Measurements from ENCODE around the gene LHCGR. TPM values are rescaled to one million over a fixed set of nuclear protein-coding genes. Genes with fewer than 3 reads are reported as not detected.

The LHCGR gene
- total RNA-seq, 2 donors from 2014 or later, result not detected

DNA sequence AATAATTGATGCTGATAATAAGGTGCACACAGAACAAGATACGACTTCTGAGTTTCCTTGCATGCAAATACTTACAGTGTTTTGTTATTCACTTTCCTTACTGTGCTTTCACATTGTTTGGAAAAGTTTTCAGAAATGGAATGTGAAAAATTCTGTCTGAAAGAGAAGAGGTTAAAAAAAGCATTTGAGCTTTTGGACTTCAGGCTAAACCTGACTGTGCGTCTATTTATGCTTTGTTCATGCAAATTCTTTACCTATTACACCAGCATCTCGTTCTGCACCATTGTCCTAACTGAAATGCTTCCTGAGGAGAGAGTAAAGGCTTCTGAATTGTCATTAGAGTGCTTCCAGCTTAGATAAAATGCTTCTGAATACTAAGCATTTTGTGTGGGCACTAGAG, 61.4 kb downstream of the LHCGR start:
- DNase-seq (ENCODE audit: low spot score in 2 of 2) (no peak), ATAC-seq (no peak)
- Mint-ChIP-seq H3K27ac (no peak overlapping the region), H3K36me3 (no peaks in the 10 kb centered on the region), H3K9me3 (peaks cover 0 to 4% of the 10 kb centered on the region in 2 donors)

- no peaks in the 10 kb centered on the region for H3K36me3 Mint-ChIP-seq
- no peak for ATAC-seq
- no peak overlapping the region for H3K27ac Mint-ChIP-seq
- DNase-seq (ENCODE audit: low spot score in 2 of 2), result no peak
- H3K9me3 Mint-ChIP-seq, result peaks cover 0 to 4% of the 10 kb centered on the region in 2 donors
Measured at GRCh38 chr2:48693645-48694044, 61.9 kb downstream of the LHCGR start.

DNA sequence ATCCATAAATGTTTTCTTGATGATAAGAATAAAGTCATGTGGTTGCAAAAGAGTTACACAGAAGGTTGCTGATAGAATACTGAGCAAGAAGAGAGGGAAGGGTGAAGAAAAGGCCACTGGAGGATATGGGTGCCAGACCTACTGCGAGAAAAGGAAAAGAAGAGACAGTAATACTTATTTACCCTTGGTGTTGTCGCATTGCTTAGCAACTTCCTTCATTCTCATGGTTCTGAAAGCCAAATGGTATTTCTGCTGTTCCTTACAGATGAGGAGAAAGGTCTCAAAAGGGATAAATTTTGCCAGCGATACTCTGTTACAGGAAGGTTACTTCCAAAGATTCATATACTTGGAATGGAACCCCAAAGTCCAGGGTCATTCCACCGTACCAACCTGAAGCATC, 62.5 kb downstream of the LHCGR start:
- ATAC-seq, result no peak

GRCh38 chr2:48691935-48692691, 63.4 kb downstream of the LHCGR start:
- H3K9me3 Mint-ChIP-seq, result peaks cover 0 to 3% of the 10 kb centered on the region in 2 donors
- no peak overlapping the region for H3K27ac Mint-ChIP-seq
- no peaks in the 10 kb centered on the region for H3K36me3 Mint-ChIP-seq
- DNase-seq (ENCODE audit: low spot score in 2 of 2) (no peak), ATAC-seq (no peak)

More for the DNA sequence above, 62.5 kb downstream of the LHCGR start:
- Mint-ChIP-seq H3K27ac (no peak overlapping the region), H3K36me3 (no peaks in the 10 kb centered on the region), H3K9me3 (peaks cover 0 to 4% of the 10 kb centered on the region in 2 donors)
- DNase-seq (ENCODE audit: low spot score in 2 of 2), result no peak

- DNase-seq (ENCODE audit: low spot score in 2 of 2), result no peak
- ATAC-seq, result no peak
- H3K27ac Mint-ChIP-seq, result no peak overlapping the region
- no peaks in the 10 kb centered on the region for H3K36me3 Mint-ChIP-seq
- no peaks in the 10 kb centered on the region for H3K9me3 Mint-ChIP-seq
Measured at GRCh38 chr2:48685126-48685525, 70.4 kb downstream of the LHCGR start.

- DNase-seq (ENCODE audit: low spot score in 2 of 2) (no peak), ATAC-seq (no peak)
- H3K9me3 Mint-ChIP-seq, result no peaks in the 10 kb centered on the region
- H3K36me3 Mint-ChIP-seq, result no peaks in the 10 kb centered on the region
- H3K27ac Mint-ChIP-seq, result no peak overlapping the region
Measured at GRCh38 chr2:48677450-48677849, 78.1 kb downstream of the LHCGR start.

DNA sequence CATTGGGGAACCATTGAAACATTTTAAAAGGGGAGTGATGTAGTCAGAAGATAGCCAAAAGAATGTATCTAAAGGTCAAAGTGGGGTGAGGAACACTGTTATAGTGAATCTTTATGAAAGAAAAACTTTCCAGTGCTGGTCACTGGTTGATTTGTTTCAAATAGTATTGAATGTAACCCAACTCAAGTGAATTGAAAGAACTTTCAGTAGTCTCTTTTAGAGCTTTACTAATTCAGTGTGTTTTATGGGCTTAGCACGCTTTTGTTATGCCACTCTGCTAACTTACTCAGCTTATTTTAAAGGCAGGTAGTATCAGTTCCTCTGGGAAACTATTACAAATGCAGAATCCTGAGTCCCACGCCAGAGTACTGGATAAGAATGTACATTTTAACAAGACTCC, 80.6 kb downstream of the LHCGR start:
- Mint-ChIP-seq H3K27ac (no peak overlapping the region), H3K9me3 (no peaks in the 10 kb centered on the region), H3K36me3 (no peaks in the 10 kb centered on the region)
- ATAC-seq (no peak), DNase-seq (ENCODE audit: low spot score in 2 of 2) (no peak)

DNA sequence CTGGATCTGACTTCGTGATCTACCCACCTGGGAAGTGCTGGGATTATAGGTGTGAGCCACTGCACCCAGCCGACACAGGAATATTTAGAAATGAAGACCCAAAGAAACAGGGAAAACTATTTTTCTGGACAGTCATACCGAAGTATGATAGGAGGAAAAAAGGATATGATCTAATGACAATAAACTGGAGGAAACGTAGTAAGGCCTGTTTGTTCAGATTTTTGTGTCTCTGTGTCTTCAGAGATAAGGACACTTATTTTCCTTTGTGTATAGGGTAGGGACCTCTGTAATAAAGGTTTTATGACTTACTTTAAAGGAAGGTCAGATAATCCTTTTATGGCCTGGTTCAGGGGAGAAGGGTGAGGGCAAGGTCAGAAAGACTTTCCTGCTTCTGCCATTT, 81.9 kb downstream of the LHCGR start:
- Mint-ChIP-seq H3K27ac (no peak overlapping the region), H3K36me3 (no peaks in the 10 kb centered on the region), H3K9me3 (no peaks in the 10 kb centered on the region)
- DNase-seq (ENCODE audit: low spot score in 2 of 2) (no peak), ATAC-seq (no peak)

- DNase-seq (ENCODE audit: low spot score in 2 of 2) (no peak), ATAC-seq (no peak)
- H3K36me3 Mint-ChIP-seq, result peaks cover 0 to 4% of the 10 kb centered on the region in 2 donors
- H3K27ac Mint-ChIP-seq, result no peak overlapping the region
- H3K9me3 Mint-ChIP-seq, result no peaks in the 10 kb centered on the region
Measured at GRCh38 chr2:48668992-48669391, 86.5 kb downstream of the LHCGR start.

DNA sequence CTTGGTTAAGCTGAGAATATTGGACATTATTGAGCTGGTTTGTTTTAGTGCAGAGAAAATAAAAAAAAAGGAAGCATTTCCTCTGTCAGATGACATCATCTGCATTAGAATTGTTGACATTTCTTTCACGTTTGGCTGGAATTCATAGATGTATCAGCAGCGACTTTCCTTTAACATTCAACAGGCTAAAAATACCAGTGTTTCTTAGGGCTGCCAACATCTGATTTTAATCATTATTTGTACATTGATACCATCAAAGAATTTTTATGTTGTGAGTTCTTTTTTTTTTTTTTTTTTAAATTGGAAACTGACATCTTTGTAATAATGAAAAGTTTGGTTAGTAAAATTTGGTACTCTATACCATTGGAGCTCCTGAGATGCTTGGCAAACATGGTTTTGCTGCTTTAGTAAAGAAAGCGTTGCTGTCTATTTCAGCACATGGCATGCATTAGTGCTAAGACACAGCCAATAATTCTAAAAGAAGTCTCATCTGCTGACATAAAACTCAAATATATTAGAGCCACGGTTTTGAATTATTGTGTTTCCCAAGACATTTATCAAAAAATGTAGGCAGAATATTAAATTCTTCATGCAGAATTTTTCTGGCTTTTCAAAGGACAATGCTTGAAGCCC, 104.2 kb downstream of the LHCGR start:
- no peak for ATAC-seq
- DNase-seq (ENCODE audit: low spot score in 2 of 2), result no peak
- H3K27ac Mint-ChIP-seq, result no peak overlapping the region
- H3K36me3 Mint-ChIP-seq, result no peaks in the 10 kb centered on the region
- H3K9me3 Mint-ChIP-seq, result no peaks in the 10 kb centered on the region

DNA sequence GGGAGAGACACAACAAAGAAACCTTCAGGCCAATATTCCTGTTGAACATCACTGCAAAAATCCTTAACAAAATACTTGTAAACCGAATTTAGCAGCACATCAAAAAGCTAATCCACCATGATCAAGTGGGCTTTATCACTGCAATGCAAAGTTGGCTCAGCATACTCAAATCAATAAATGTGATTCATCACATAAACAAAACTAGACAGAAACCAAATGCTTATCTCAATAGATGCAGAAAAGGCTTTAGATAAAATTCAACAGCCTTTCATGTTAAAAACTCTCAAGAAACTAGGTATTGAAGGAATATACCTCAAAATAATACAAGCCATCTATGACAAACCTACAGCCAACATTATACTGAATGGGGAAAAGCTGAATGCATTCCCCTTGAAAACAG, 117.3 kb downstream of the LHCGR start:
- Mint-ChIP-seq H3K27ac (no peak overlapping the region), H3K9me3 (peaks cover 5 to 6% of the 10 kb centered on the region in 2 donors), H3K36me3 (no peaks in the 10 kb centered on the region)
- no peak for DNase-seq (ENCODE audit: low spot score in 2 of 2)
- ATAC-seq, result no peak

Other genes with a start within 250 kb of the LHCGR start
- gene STON1, start 225.6 kb downstream of the LHCGR start, total RNA-seq, result 1 to 10 TPM in 1 of 2 donors, under 1 TPM in 1; 0.27 to 2.4 TPM
- gene GTF2A1L, start 137.9 kb downstream of the LHCGR start, total RNA-seq, result not detected